Upper lobe of left lung (tissue), 4 donors: ENCODE measurements around the gene RNF187.

Experiments used
- CTCF ChIP-seq, 6 experiments: fragments of 450-650 bp in 4 of 6; fragments of 200-600 bp in 2 of 6; sonication (generic) in 2 of 6; IDR thresholded peaks; one replicate each; pipeline ENCODE4 v1.5.1; 2016 to 2019; ENCODE audit warnings: antibody characterized with exemption in 6 of 6
- EP300 ChIP-seq, 4 donors: sonication (generic); formaldehyde crosslinking; IDR thresholded peaks; one replicate each; pipeline ENCODE4 v1.5.1; 2017; ENCODE audit warnings: antibody characterized with exemption in 4 of 4, control low read depth in 2 of 4
- POLR2A ChIP-seq, 4 donors: fragments of 450-650 bp; IDR thresholded peaks; one replicate each; pipeline ENCODE4 v1.5.1; 2016 to 2017; ENCODE audit warnings: antibody characterized with exemption in 4 of 4, mild to moderate bottlenecking in 2 of 4

GRCh38 chr1:228530951-228531731 lies 44.0 kb downstream of the RNF187 start:
- TF ChIP-seq CTCF (IDR thresholded peaks at IDR 0.05) (no peak), POLR2A (IDR thresholded peaks at IDR 0.05) (no peak), EP300 (IDR thresholded peaks at IDR 0.05) (no peak)
